HG03064 (cell line): Measurements from ENCODE around the gene ZBTB32.
"Not testable (repeated sequence)": the region's sequence is repeated elsewhere in the genome, so short reads cannot be mapped to it uniquely, and the experiment has no call there.

Experiments
- ATAC-seq: cut with Tn5 transposase; IDR thresholded peaks from one replicate; pipeline ENCODE4 v1.9.1; 2021; ENCODE audit warnings: low read depth; ENCODE audit not compliant: unreplicated experiment

Gene ZBTB32

GRCh38 chr19:35718345-35719041 lies 14.1 kb downstream of the ZBTB32 start:
- ATAC-seq, result peak; percentile 3

- no peak for ATAC-seq
These were observed 15.2 kb downstream of the ZBTB32 start for GRCh38 chr19:35719402-35720162.

- no peak for ATAC-seq
These were observed 15.8 kb downstream of the ZBTB32 start for GRCh38 chr19:35720163-35720524.

GRCh38 chr19:35720648-35721047 lies 16.3 kb downstream of the ZBTB32 start:
- ATAC-seq, result no peak

- ATAC-seq, result no peak
These were observed 17.0 kb downstream of the ZBTB32 start for GRCh38 chr19:35721374-35721773.

GRCh38 chr19:35722461-35722860 lies 18.1 kb downstream of the ZBTB32 start:
- no peak for ATAC-seq

- no peak for ATAC-seq
These were observed 18.5 kb downstream of the ZBTB32 start for GRCh38 chr19:35722897-35723296.

GRCh38 chr19:35723671-35724070 lies 19.3 kb downstream of the ZBTB32 start:
- ATAC-seq, result no peak

- ATAC-seq, result not testable (repeated sequence)
These were observed 19.8 kb downstream of the ZBTB32 start for GRCh38 chr19:35724132-35724531.

GRCh38 chr19:35724560-35724959 lies 20.2 kb downstream of the ZBTB32 start:
- no peak for ATAC-seq

- no peak for ATAC-seq
These were observed 21.0 kb downstream of the ZBTB32 start for GRCh38 chr19:35725216-35725861.

GRCh38 chr19:35727053-35727955 lies 22.9 kb downstream of the ZBTB32 start:
- ATAC-seq, result no peak

GRCh38 chr19:35727956-35728706 lies 23.8 kb downstream of the ZBTB32 start:
- no peak for ATAC-seq

GRCh38 chr19:35729021-35729420 lies 24.7 kb downstream of the ZBTB32 start:
- ATAC-seq, result no peak

GRCh38 chr19:35729763-35730162 lies 25.4 kb downstream of the ZBTB32 start:
- no peak for ATAC-seq

- no peak for ATAC-seq
These were observed 26.0 kb downstream of the ZBTB32 start for GRCh38 chr19:35730326-35730725.

GRCh38 chr19:35731353-35731752 lies 27.0 kb downstream of the ZBTB32 start:
- ATAC-seq, result no peak

GRCh38 chr19:35731779-35732405 lies 27.5 kb downstream of the ZBTB32 start:
- no peak for ATAC-seq

- no peak for ATAC-seq
These were observed 28.3 kb downstream of the ZBTB32 start for GRCh38 chr19:35732540-35733179.
